GM19099 (cell line): ENCODE data around the gene MYADML2.

ENCODE experiments used
- POLR2A ChIP-seq: IDR thresholded peaks from 3 replicates; pipeline ENCODE4 v1.6.1; 2011; ENCODE audit warnings: low read depth; ENCODE audit not compliant: insufficient read length; ENCODE audit errors: extremely low read depth

MYADML2 gene

DNA sequence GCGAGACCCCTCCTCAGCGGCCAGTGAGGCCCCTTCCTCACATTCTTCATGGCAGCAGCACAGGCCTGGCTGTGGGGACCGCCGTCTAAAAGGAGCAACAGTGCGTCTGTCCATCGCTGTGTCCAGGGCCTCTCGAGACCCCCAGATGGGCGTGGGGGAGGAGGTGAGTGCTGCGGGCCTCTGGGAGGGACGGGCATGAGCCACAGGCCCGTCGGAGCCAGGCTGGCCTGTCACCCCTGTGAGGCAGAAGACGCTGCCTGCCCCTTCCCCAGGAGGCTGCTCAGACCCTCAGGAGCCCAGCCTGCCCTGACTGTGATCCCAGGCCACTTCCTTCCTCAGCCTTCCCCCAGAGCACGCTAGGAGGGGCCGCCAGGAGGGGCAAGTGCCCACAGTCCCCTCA lies 7.8 kb downstream of the MYADML2 start:
- TF ChIP-seq POLR2A, result no peak

- TF ChIP-seq POLR2A, result no peak
These were observed 11.3 kb downstream of the MYADML2 start for GRCh38 chr17:81935709-81936084.

- TF ChIP-seq POLR2A, result no peak
These were observed 12.0 kb downstream of the MYADML2 start for GRCh38 chr17:81934850-81935708.

- TF ChIP-seq POLR2A, result no peak
These were observed 12.8 kb downstream of the MYADML2 start for GRCh38 chr17:81934098-81934757.

GRCh38 chr17:81933178-81933699 lies 13.8 kb downstream of the MYADML2 start:
- TF ChIP-seq POLR2A, result no peak

DNA sequence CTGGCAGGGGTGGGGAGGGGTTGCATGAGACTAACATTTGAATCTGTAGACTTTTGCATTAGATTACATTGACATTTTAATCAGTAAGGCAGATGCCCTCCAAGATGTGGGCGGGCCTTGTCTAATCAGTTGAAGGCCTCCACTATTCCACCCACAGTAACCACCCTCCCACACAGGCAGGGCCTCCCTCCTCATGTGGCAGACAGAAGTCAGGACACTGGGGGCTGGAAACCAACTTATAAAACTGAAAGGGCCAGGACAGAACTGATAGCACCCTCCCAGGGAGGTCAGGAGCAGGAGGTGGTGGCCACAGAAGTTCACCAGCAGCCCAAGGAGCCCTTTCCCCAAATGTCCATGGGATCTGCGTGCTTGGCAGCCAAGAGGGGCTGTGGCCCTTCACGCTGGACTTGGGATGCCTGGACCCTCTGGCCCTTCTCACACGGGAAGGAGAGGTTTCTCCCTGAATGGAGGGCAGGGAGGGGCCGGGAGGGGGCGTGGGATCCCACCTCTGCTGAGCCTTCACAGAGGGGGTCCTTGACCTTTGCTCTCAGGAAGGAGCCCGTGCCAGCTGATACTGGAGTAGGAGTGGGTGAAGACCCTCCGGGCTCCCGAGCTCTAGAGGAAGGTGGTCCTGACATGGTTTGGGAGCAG lies 14.6 kb downstream of the MYADML2 start:
- TF ChIP-seq POLR2A, result no peak

DNA sequence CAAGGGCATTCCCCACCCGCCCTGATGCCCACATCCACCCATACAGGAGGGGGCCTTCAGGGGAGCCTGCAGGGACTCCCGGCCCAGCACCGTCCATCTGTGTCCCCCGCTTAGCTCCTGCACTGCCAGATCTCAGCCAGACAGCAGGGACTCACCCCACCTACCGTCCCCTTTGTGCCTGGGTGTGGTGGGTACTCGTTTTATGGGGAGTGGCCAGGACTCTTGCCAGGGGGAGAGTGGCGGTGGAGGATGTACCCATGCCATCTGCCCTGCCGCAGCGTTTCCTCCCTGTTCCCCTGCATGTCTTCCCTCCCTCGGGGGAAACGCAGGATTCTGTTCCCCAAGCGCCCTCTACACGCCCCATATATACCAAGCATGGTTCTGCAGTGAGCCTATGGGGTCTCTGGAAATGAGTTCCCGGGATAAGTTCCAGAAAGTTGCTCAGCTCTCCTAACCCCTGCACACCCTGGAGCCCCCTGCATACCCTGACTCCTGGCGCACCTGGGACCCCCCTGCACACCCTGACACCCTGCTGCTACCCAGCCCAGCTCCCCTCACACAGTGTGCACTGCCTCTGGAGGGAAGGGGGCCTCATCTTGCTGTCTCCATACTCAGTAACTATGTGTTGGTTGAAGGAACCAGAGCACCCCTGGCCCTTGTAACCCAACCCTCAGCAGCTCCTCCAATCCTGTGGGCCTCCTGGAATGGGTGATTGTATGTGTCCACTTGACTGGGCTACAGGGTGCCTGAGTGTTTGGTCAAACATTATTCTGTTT lies 15.3 kb downstream of the MYADML2 start:
- no peak for TF ChIP-seq POLR2A

DNA sequence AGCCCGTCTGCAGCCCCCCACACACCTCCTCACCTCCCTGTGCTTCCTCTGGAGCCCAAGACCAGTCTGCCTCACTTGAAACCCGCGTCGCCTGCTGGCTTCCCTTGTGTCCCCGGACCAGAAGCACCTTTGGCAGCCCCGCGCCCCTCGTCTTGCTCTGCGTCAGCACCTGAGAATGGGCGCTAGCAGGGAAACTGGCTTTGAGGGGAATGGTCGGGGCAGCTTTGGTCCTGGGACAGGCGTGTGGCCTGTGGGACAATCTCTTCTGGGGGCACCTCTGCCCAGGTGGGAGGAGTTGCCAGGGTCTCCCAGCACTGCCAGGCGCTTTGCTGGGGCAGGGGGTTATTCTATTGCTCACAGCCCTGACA lies 15.9 kb downstream of the MYADML2 start:
- no peak for TF ChIP-seq POLR2A

- TF ChIP-seq POLR2A, result no peak
These were observed 16.6 kb downstream of the MYADML2 start for GRCh38 chr17:81930142-81931125.

DNA sequence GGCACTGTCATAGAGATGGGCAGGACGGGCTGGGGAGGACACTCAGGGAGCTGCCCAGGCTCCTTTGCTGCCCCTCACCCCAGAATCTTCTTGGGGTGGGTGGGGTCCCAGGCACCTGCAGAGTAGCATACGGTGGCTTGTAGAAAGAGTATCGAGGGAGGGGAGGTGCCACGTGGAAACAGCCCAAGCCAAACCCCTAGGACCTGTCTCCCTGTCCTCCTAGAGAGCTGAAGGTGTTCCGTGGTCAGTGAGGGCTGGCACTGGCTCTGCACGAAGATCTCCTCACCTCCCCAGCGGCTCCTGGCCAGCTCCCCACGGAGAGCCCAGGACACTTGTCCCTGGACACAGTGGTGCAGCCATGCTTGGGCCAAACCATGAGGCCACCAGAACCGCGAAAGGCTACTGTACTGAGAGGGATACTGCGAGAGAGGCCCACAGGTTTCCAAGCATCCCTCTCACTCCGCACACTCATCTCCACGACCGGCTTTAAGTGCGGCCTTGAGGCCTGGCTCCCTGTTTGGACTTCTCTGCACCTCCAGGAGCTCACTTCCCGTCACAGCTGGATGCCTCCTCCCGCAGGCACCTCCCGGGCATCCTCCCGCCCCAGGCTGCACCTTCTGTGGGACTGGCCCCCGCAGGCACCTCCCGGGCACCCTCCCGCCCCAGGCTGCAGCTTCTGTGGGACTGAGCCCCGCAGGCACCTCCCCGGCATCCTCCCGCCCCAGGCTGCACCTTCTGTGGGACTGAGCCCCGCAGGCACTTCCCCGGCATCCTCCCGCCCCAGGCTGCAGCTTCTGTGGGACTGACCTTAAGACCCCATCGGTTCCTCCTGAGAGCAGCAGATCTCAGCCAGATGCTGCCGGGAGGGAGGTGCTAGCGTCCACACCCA lies 17.5 kb downstream of the MYADML2 start:
- no peak for TF ChIP-seq POLR2A

DNA sequence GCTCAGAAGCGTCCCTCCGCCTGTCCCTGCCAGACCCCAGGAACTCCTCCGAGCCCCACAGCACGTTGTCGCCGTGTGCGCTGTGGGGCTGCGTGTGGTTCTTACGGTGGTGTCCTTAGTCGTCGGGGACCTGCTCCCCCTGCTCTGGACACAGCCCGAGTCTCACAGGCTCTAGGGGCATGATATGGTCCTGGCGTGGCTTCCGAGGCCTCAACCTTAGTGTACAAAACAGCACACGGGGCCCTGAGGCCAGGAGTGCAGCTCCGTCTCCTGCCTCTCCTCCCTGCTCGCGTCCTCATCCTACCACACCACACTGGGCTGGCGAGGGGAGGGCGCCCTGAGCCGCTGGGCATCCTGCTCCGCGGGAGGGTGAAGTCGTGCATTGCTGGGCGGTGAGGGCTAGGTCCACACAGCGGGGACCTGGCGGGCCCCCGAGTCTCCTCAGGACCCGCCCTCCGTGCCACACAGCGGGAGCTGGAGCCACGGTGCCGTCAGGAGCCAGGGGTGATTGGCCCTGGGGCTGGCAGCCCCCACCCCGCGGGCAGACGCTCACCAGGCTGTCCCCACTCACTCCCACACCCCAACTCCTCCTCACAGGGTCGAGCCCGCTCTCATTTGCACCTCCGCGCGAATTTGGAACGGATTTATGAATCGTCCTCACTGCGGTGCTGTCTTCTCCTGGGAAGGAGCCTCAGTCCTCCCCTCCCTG lies 18.3 kb downstream of the MYADML2 start:
- TF ChIP-seq POLR2A, result no peak
